Measurements from ENCODE around the gene GKN1.

DNA sequence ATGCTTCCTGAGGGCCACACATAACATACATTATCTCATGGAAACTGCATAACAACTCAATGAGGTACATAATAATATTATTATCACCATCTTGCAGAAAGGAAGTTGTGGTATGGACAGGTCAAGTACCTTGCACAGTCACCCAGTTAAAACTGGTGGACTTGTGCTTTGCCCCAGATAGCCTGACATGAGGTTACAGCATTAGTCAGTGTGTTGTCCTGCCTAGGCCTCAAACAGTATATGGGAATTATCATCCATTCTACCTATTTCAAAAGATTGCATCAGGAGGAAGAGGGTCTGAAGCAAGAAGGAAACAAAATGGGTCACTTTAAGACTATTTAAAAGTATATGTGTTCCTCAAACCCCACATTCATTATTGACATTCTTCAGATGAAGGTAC lies 33.2 kb downstream of the GKN1 start:
- TF ChIP-seq, protein P1, sequence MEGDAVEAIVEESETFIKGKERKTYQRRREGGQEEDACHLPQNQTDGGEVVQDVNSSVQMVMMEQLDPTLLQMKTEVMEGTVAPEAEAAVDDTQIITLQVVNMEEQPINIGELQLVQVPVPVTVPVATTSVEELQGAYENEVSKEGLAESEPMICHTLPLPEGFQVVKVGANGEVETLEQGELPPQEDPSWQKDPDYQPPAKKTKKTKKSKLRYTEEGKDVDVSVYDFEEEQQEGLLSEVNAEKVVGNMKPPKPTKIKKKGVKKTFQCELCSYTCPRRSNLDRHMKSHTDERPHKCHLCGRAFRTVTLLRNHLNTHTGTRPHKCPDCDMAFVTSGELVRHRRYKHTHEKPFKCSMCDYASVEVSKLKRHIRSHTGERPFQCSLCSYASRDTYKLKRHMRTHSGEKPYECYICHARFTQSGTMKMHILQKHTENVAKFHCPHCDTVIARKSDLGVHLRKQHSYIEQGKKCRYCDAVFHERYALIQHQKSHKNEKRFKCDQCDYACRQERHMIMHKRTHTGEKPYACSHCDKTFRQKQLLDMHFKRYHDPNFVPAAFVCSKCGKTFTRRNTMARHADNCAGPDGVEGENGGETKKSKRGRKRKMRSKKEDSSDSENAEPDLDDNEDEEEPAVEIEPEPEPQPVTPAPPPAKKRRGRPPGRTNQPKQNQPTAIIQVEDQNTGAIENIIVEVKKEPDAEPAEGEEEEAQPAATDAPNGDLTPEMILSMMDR (IDR thresholded peaks at IDR 0.05; ENCODE audit: low read depth, low read length): no peak
- TF ChIP-seq, protein P2, sequence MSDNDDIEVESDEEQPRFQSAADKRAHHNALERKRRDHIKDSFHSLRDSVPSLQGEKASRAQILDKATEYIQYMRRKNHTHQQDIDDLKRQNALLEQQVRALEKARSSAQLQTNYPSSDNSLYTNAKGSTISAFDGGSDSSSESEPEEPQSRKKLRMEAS (IDR thresholded peaks at IDR 0.05; ENCODE audit: low read depth, low read length): no peak
- TF ChIP-seq POLR2A (IDR thresholded peaks at IDR 0.05; ENCODE audit: extremely low read depth, insufficient read length): no peak
- no peak for TF ChIP-seq MYC (IDR thresholded peaks at IDR 0.05; ENCODE audit: low read depth, low read length)
